K562 (cell line): Measurements from ENCODE around the gene MCEMP1. TPM values are rescaled to one million over a fixed set of nuclear protein-coding genes. Genes with fewer than 3 reads are reported as not detected.

Experiments used
- polyA plus RNA-seq, 8 experiments: library from polyadenylated mRNA; depleted of rRNA in 4 of 8; stranded (reverse) in 5 of 8; unstranded in 3 of 8; fragments of >200 nt; fragmentation: Nextera tagmentation in 2 of 8; fragmentation: Illumina TruSeq in 1 of 8; extraction: Ambion mirVana in 2 of 8; extraction: Trizol in 1 of 8; gene quantifications; 2 replicates each; pipeline versions ENCODE4 v1.2.1 to v1.2.3, GENCODE V29; 2011 to 2014; ENCODE audit warnings: inconsistent platforms in 1 of 8, missing spikeins in 1 of 8
- total RNA-seq, 7 experiments: library from RNA; depleted of rRNA in 6 of 7; stranded (reverse); fragments of >200 nt in 6 of 7; fragmentation: Illumina TruSeq in 2 of 7; extraction: Trizol in 2 of 7; gene quantifications; 2 replicates each; pipeline versions ENCODE4 v1.2.1 to v1.2.3, GENCODE V29; 2011 to 2021; ENCODE audit warnings: low replicate concordance in 1 of 7
- TF ChIP-seq, protein P1 (sequence below), 2 experiments: fragments of 450-650 bp; IDR thresholded peaks; 2 replicates each; pipeline ENCODE4 v1.6.1; 2016; ENCODE audit warnings: mild to moderate bottlenecking in 2 of 2, borderline replicate concordance in 1 of 2, low read depth in 1 of 2, moderate library complexity in 1 of 2

MCEMP1 gene
- total and polyA plus RNA-seq, 9 of the 15 experiments (the other 6 are each of a cell fraction or from before 2014, with no cell fraction given), result 0.11 to 1.8 (median 0.51) TPM

- TF ChIP-seq, protein P1, sequence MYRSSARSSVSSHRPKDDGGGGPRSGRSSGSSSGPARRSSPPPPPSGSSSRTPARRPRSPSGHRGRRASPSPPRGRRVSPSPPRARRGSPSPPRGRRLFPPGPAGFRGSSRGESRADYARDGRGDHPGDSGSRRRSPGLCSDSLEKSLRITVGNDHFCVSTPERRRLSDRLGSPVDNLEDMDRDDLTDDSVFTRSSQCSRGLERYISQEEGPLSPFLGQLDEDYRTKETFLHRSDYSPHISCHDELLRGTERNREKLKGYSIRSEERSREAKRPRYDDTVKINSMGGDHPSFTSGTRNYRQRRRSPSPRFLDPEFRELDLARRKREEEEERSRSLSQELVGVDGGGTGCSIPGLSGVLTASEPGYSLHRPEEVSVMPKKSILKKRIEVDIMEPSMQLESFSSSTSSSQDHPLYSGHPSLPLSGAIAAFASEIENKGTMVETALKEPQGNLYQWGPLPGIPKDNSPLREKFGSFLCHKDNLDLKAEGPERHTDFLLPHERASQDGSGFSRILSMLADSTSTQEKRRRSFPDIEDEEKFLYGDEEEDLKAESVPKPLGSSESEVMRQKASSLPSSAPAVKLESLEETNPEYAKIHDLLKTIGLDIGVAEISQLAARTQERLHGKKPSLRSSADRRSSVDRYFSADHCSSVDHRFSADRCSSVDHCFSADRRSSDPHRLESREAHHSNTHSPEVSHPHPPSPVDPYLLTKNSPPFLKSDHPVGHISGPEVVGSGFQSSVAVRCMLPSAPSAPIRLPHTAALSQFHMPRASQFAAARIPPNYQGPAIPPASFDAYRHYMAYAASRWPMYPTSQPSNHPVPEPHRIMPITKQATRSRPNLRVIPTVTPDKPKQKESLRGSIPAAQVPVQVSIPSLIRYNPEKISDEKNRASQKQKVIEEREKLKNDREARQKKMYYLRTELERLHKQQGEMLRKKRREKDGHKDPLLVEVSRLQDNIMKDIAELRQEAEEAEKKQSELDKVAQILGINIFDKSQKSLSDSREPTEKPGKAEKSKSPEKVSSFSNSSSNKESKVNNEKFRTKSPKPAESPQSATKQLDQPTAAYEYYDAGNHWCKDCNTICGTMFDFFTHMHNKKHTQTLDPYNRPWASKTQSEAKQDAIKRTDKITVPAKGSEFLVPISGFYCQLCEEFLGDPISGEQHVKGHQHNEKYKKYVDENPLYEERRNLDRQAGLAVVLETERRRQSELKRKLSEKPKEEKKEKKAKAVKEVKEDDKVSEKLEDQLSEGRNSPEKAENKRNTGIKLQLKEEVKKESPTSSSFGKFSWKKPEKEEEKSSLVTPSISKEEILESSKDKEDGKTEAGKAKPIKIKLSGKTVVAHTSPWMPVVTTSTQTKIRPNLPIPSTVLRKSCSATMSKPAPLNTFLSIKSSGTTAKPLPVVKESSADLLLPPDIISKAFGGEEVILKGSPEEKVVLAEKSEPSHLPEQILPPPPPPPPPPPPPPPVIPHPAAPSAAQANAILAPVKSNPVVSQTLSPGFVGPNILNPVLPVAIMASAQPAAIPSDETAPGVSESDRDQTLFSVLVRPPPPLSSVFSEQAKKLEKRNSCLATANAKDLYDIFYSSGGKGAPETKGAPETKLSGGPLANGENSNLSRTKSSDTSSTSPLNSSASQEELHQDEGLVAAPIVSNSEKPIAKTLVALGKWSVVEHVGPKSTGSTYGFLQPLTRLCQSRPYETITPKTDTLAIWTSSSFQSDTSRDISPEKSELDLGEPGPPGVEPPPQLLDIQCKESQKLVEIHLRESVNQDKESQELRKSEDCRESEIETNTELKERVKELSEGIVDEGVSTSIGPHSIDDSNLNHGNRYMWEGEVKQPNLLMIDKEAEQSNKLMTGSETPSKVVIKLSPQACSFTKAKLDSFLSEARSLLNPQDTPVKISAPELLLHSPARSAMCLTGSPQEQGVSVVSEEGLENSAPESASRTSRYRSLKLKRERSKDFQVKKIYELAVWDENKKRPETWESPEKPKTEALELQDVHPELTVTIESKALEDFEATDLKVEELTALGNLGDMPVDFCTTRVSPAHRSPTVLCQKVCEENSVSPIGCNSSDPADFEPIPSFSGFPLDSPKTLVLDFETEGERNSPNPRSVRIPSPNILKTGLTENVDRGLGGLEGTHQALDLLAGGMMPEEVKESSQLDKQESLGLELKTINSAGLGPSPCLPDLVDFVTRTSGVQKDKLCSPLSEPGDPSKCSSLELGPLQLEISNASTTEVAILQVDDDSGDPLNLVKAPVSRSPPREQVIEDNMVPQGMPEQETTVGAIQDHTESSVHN (IDR thresholded peaks at IDR 0.05; ENCODE audit: borderline replicate concordance in 1 of 2, low read depth in 1 of 2), result no peak
Observed at GRCh38 chr19:7699003-7699402, 22.1 kb downstream of the MCEMP1 start (continued).
